Measurements from ENCODE around the gene RHOT2. TPM values are rescaled to one million over a fixed set of nuclear protein-coding genes. Genes with fewer than 3 reads are reported as not detected.

The RHOT2 gene
- polyA plus RNA-seq, 1 donor (not counting 4 experiments of a cell fraction or from before 2014, with no cell fraction given), result 58.7 TPM

DNA sequence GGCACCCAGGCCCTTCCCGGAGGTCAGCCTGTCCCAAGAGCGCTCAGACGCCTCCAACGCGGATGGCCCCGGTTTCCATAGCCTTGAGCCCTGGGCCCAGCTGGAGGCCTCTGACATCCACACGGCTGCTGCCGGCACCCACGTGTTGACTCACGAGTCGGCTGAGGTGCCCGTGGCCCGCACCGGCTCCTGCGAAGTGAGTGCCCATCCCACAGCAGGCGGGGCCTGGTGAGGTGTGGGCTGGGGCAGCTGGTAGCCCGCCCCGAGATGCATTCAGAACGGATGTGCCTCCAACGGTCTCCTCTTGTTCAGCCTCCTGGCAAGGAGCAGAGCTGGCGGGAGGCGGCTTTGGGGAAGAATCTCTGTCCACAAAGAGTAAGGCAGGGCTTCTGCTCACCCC is 16.1 kb upstream of the RHOT2 start:
- H3K9me1 ChIP-seq (ENCODE audit: control insufficient read depth, extremely low read depth, insufficient read depth, low read length), result no peaks in the 10 kb centered on the region
- no peak for FAIRE-seq
- TF ChIP-seq EZH2 (IDR thresholded peaks at IDR 0.05; ENCODE audit: low read length), result no peak
- TF ChIP-seq, protein P1, sequence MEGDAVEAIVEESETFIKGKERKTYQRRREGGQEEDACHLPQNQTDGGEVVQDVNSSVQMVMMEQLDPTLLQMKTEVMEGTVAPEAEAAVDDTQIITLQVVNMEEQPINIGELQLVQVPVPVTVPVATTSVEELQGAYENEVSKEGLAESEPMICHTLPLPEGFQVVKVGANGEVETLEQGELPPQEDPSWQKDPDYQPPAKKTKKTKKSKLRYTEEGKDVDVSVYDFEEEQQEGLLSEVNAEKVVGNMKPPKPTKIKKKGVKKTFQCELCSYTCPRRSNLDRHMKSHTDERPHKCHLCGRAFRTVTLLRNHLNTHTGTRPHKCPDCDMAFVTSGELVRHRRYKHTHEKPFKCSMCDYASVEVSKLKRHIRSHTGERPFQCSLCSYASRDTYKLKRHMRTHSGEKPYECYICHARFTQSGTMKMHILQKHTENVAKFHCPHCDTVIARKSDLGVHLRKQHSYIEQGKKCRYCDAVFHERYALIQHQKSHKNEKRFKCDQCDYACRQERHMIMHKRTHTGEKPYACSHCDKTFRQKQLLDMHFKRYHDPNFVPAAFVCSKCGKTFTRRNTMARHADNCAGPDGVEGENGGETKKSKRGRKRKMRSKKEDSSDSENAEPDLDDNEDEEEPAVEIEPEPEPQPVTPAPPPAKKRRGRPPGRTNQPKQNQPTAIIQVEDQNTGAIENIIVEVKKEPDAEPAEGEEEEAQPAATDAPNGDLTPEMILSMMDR (optimal IDR thresholded peaks at IDR 0.05 in 1 of 3, IDR thresholded peaks at IDR 0.05 in 1 of 3, conservative IDR thresholded peaks at IDR 0.05 in 1 of 3; ENCODE audit: extremely low read depth in 1 of 3, insufficient read depth in 2 of 3, low read length in 3 of 3), result no peak
- no peak overlapping the region for H3K27ac ChIP-seq (ENCODE audit: control insufficient read depth, insufficient read depth, low read length)
- H3K36me3 ChIP-seq (ENCODE audit: control insufficient read depth in 2 of 2, extremely low read depth in 1 of 2, insufficient read depth in 2 of 2, low read length in 2 of 2), result peaks cover 6 to 7% of the 10 kb centered on the region in 2 experiments
- no peak overlapping the region for H3K4me3 ChIP-seq (ENCODE audit: control insufficient read depth in 2 of 3, extremely low read depth in 1 of 3, insufficient read depth in 2 of 3, low read depth in 1 of 3, low read length in 3 of 3)
- no peak overlapping the region for H3K9ac ChIP-seq (ENCODE audit: control insufficient read depth, extremely low read depth, insufficient read depth, low read length)
- DNase-seq (ENCODE audit: low read depth, low spot score), result no peak
- dilution Hi-C loops (cut with MboI; ENCODE audit: extremely low pct_ligation_motif_present, low sequenced_read_pairs), result no loop called here
- H3K9me3 ChIP-seq (ENCODE audit: control insufficient read depth, low read depth, low read length), result no peaks in the 10 kb centered on the region
- H2AFZ ChIP-seq (ENCODE audit: control insufficient read depth, low read length), result no peak overlapping the region
- H3K4me2 ChIP-seq (ENCODE audit: control insufficient read depth, extremely low read depth, insufficient read depth, low read depth, low read length), result no peak overlapping the region
- no peaks in the 10 kb centered on the region for H3K27me3 ChIP-seq (ENCODE audit: control insufficient read depth, extremely low read depth, insufficient read depth, low read length)
- peaks cover 11% of the 10 kb centered on the region for H3K4me1 ChIP-seq (ENCODE audit: control insufficient read depth, extremely low read depth, insufficient read depth, low read length)
- peaks cover 6% of the 10 kb centered on the region for H3K79me2 ChIP-seq (ENCODE audit: control insufficient read depth, insufficient read depth, low read length)
- no peaks in the 10 kb centered on the region for H4K20me1 ChIP-seq (ENCODE audit: control insufficient read depth, extremely low read depth, insufficient read depth, low read length)

DNA sequence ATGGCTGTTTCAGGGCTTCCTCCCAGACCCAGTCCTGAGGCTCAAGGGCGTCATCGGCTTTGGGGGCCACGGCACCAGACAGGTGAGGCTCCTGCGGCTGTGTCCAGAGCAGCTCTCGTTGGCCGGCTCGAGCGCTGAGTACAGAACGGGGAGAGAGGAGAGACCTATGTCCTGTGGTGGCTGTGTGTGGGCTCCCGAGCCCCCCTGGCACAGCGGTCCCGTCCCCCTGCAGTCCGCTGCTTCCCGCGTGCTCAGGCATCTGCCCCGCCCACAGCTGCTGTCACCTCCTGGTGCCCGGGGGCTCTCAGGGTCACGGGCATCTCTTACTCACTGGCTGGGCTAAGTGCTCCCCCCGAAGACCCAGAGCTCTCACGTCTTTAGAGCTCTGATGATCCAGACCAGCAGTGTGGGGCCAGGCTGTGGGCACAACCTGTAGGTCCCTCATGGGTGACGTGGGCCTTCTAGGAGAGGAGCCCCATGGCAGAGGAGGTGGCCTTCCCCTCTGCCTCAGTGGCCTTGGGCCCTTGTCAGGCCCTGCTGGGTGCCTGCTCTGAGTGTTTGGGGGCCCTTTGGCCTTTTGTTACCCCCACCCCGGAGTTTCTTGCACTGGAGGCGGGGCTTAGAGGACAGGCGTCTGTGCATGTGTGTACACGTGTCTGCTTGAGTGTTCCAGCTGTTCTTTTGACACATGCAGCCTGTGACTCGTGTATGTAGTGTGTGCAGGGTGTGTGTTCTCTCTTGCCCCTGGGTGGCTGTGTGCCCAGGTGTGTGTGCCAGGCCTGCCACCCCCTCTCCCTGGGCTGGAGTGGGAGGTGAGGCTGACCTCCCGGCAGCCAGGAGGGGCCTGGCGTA is 15.3 kb upstream of the RHOT2 start:
- no peak overlapping the region for H3K27ac ChIP-seq (ENCODE audit: control insufficient read depth, insufficient read depth, low read length)
- no peaks in the 10 kb centered on the region for H4K20me1 ChIP-seq (ENCODE audit: control insufficient read depth, extremely low read depth, insufficient read depth, low read length)
- dilution Hi-C loops (cut with MboI; ENCODE audit: extremely low pct_ligation_motif_present, low sequenced_read_pairs), result no loop called here
- no peak for FAIRE-seq
- H2AFZ ChIP-seq (ENCODE audit: control insufficient read depth, low read length), result no peak overlapping the region
- DNase-seq (ENCODE audit: low read depth, low spot score), result no peak
- no peak overlapping the region for H3K4me2 ChIP-seq (ENCODE audit: control insufficient read depth, extremely low read depth, insufficient read depth, low read depth, low read length)
- TF ChIP-seq EZH2 (IDR thresholded peaks at IDR 0.05; ENCODE audit: low read length), result no peak
- TF ChIP-seq, protein P1 (optimal IDR thresholded peaks at IDR 0.05 in 1 of 3, IDR thresholded peaks at IDR 0.05 in 1 of 3, conservative IDR thresholded peaks at IDR 0.05 in 1 of 3; ENCODE audit: extremely low read depth in 1 of 3, insufficient read depth in 2 of 3, low read length in 3 of 3), result no peak
- no peaks in the 10 kb centered on the region for H3K9me1 ChIP-seq (ENCODE audit: control insufficient read depth, extremely low read depth, insufficient read depth, low read length)
- H3K9me3 ChIP-seq (ENCODE audit: control insufficient read depth, low read depth, low read length), result no peaks in the 10 kb centered on the region
- H3K79me2 ChIP-seq (ENCODE audit: control insufficient read depth, insufficient read depth, low read length), result peaks cover 4% of the 10 kb centered on the region
- no peak overlapping the region for H3K9ac ChIP-seq (ENCODE audit: control insufficient read depth, extremely low read depth, insufficient read depth, low read length)
- H3K27me3 ChIP-seq (ENCODE audit: control insufficient read depth, extremely low read depth, insufficient read depth, low read length), result no peaks in the 10 kb centered on the region
- peaks cover 6 to 7% of the 10 kb centered on the region in 2 experiments for H3K36me3 ChIP-seq (ENCODE audit: control insufficient read depth in 2 of 2, extremely low read depth in 1 of 2, insufficient read depth in 2 of 2, low read length in 2 of 2)
- peaks cover 11% of the 10 kb centered on the region for H3K4me1 ChIP-seq (ENCODE audit: control insufficient read depth, extremely low read depth, insufficient read depth, low read length)
- no peak overlapping the region for H3K4me3 ChIP-seq (ENCODE audit: control insufficient read depth in 2 of 3, extremely low read depth in 1 of 3, insufficient read depth in 2 of 3, low read depth in 1 of 3, low read length in 3 of 3)

Data from keratinocyte (primary cell).